Ectodermal cell (in vitro differentiated cells): ENCODE measurements around the gene FADS6.
"Not testable (repeated sequence)": the region's sequence is repeated elsewhere in the genome, so short reads cannot be mapped to it uniquely, and the experiment has no call there.

Experiments used
- H3K27ac ChIP-seq: 2 replicates; pipeline ENCODE4 v1.7.0; 2013; ENCODE audit warnings: mild to moderate bottlenecking, low read depth, low read length; ENCODE audit not compliant: insufficient read depth, poor library complexity, severe bottlenecking
- H3K27me3 ChIP-seq: 2 replicates; pipeline ENCODE4 v1.7.0; 2013; ENCODE audit warnings: mild to moderate bottlenecking, low read length; ENCODE audit not compliant: insufficient read depth, control insufficient read depth, poor library complexity, severe bottlenecking
- H3K36me3 ChIP-seq: one replicate; pipeline ENCODE4 v1.7.0; 2013; ENCODE audit warnings: low read length; ENCODE audit not compliant: control insufficient read depth, insufficient read depth
- H3K4me1 ChIP-seq: one replicate; pipeline ENCODE4 v1.7.0; 2013; ENCODE audit warnings: low read length; ENCODE audit not compliant: control insufficient read depth, insufficient read depth
- H3K4me3 ChIP-seq: 2 replicates; pipeline ENCODE4 v1.7.0; 2013; ENCODE audit warnings: low read depth, low read length, control low read depth; ENCODE audit not compliant: insufficient read depth
- H3K9me3 ChIP-seq: 2 replicates; pipeline ENCODE4 v1.7.0; 2013; ENCODE audit warnings: mild to moderate bottlenecking, low read length, moderate library complexity; ENCODE audit not compliant: control insufficient read depth
- WGBS, 2 experiments: methylation state at CpG; one replicate each; pipeline ENCODE4 v1.1.7; 2013; ENCODE audit warnings: missing lambda C conversion rate in 2 of 2; 5-methylcytosine and 5-hydroxymethylcytosine counted together

FADS6 gene

GRCh38 chr17:74906214-74906793, 12.9 kb upstream of the FADS6 start:
- not testable (repeated sequence) for H3K27ac ChIP-seq, H3K4me1 ChIP-seq, H3K9me3 ChIP-seq, H3K36me3 ChIP-seq, H3K27me3 ChIP-seq, H3K4me3 ChIP-seq
- WGBS, 2 experiments = 88 to 94% methylated on average over 6 of the region's 6 CpGs

- Histone ChIP-seq H3K27ac (no peak overlapping the region), H3K4me3 (no peak overlapping the region), H3K27me3 (peaks cover 3% of the 10 kb centered on the region), H3K9me3 (no peaks in the 10 kb centered on the region), H3K4me1 (no peaks in the 10 kb centered on the region), H3K36me3 (no peaks in the 10 kb centered on the region)
- 84 to 91% methylated on average over 7 of the region's 7 CpGs for WGBS, 2 experiments
Measured at GRCh38 chr17:74904687-74905409, 11.4 kb upstream of the FADS6 start.

- Histone ChIP-seq H3K27ac (no peak overlapping the region), H3K4me1 (no peaks in the 10 kb centered on the region), H3K9me3 (no peaks in the 10 kb centered on the region), H3K36me3 (no peaks in the 10 kb centered on the region), H3K27me3 (peaks cover 3% of the 10 kb centered on the region), H3K4me3 (no peak overlapping the region)
- WGBS, 2 experiments = 87 to 91% methylated on average over 6 of the region's 6 CpGs
Measured at GRCh38 chr17:74903671-74904070, 10.2 kb upstream of the FADS6 start.

- 87 to 90% methylated on average over 9 of the region's 9 CpGs for WGBS, 2 experiments
- Histone ChIP-seq H3K4me3 (no peak overlapping the region), H3K36me3 (no peaks in the 10 kb centered on the region), H3K9me3 (no peaks in the 10 kb centered on the region), H3K4me1 (no peaks in the 10 kb centered on the region), H3K27me3 (peaks cover 3% of the 10 kb centered on the region), H3K27ac (no peak overlapping the region)
Measured at GRCh38 chr17:74903034-74903433, 9.6 kb upstream of the FADS6 start.

- H3K4me1 ChIP-seq = no peaks in the 10 kb centered on the region
- 88 to 89% methylated on average over 14 of the region's 14 CpGs for WGBS, 2 experiments
- H3K27ac ChIP-seq = no peak overlapping the region
- H3K27me3 ChIP-seq = peaks cover 12% of the 10 kb centered on the region
- H3K4me3 ChIP-seq = no peak overlapping the region
- no peaks in the 10 kb centered on the region for H3K36me3 ChIP-seq
- no peaks in the 10 kb centered on the region for H3K9me3 ChIP-seq
Measured at GRCh38 chr17:74901353-74902135, 8.1 kb upstream of the FADS6 start.

- WGBS, 2 experiments = 91 to 93% methylated on average over 8 of the region's 8 CpGs
- H3K9me3 ChIP-seq = no peaks in the 10 kb centered on the region
- H3K4me1 ChIP-seq = no peaks in the 10 kb centered on the region
- H3K36me3 ChIP-seq = no peaks in the 10 kb centered on the region
- H3K4me3 ChIP-seq = no peak overlapping the region
- H3K27me3 ChIP-seq = peaks cover 26% of the 10 kb centered on the region
- no peak overlapping the region for H3K27ac ChIP-seq
Measured at GRCh38 chr17:74900208-74900607, 6.8 kb upstream of the FADS6 start.

GRCh38 chr17:74898376-74898946, 5.0 kb upstream of the FADS6 start:
- no peak overlapping the region for H3K4me3 ChIP-seq
- H3K27me3 ChIP-seq = peaks cover 43% of the 10 kb centered on the region
- H3K36me3 ChIP-seq = no peaks in the 10 kb centered on the region
- WGBS, 2 experiments = 86% methylated on average over 11 of the region's 11 CpGs
- H3K9me3 ChIP-seq = no peaks in the 10 kb centered on the region
- H3K27ac ChIP-seq = no peak overlapping the region
- peaks cover 8% of the 10 kb centered on the region for H3K4me1 ChIP-seq

GRCh38 chr17:74893936-74894671, 671 bp upstream of the FADS6 start:
- 41 to 42% methylated on average over 22 of the region's 22 CpGs for WGBS, 2 experiments

GRCh38 chr17:74892013-74892841, 1.2 kb downstream of the FADS6 start:
- no peak overlapping the region for H3K27ac ChIP-seq
- H3K27me3 ChIP-seq = peaks cover 66% of the 10 kb centered on the region
- H3K36me3 ChIP-seq = no peaks in the 10 kb centered on the region
- H3K4me1 ChIP-seq = peaks cover 9% of the 10 kb centered on the region
- no peak overlapping the region for H3K4me3 ChIP-seq
- no peaks in the 10 kb centered on the region for H3K9me3 ChIP-seq
- 84 to 86% methylated on average over 20 of the region's 20 CpGs for WGBS, 2 experiments

More at GRCh38 chr17:74893936-74894671, 671 bp upstream of the FADS6 start:
- Histone ChIP-seq H3K4me1 (peaks cover 9% of the 10 kb centered on the region), H3K36me3 (no peaks in the 10 kb centered on the region), H3K27me3 (peaks cover 69% of the 10 kb centered on the region), H3K27ac (no peak overlapping the region), H3K9me3 (no peaks in the 10 kb centered on the region), H3K4me3 (peak overlapping the region; percentile 27)
